Islet precursor cell (in vitro differentiated cells): ENCODE results near the gene EXOSC2.
A peak's percentile ranks its signal among the peaks of the same experiment; 100 is the strongest.

Experiments used
- DNase-seq: peaks from one replicate; pipeline ENCODE4 v3.0.0-alpha.2; 2018

Gene EXOSC2, protein sequence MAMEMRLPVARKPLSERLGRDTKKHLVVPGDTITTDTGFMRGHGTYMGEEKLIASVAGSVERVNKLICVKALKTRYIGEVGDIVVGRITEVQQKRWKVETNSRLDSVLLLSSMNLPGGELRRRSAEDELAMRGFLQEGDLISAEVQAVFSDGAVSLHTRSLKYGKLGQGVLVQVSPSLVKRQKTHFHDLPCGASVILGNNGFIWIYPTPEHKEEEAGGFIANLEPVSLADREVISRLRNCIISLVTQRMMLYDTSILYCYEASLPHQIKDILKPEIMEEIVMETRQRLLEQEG

GRCh38 chr9:130693426-130694191 lies at the start of gene EXOSC2:
Gene EXOSC2 (plus strand): TSS chr9:130693780. CDS start chr9:130693792, 12 bp downstream.
- DNase-seq = peak; percentile 99

- no peak for DNase-seq
Observed at GRCh38 chr9:130651221-130651620, 42.4 kb upstream of the EXOSC2 start.

DNA sequence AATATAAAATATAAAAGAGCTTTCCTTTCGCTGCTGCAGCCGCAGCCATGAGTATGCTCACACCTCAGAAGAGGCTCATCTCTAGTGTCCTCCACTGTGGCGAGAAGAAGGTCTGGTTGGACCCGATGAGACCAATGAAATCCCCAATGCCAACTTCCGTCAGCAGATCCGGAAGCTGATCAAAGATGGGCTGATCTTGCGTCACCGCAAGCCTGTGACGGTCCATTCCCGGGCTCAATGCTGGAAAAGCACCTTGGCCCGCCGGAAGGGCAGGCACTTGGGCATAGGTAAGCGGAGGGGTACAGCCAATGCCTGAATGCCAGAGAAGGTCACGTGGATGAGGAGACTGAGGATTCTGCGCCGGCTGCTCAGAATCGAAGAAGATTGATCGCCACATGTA lies 41.8 kb upstream of the EXOSC2 start:
- no peak for DNase-seq

DNA sequence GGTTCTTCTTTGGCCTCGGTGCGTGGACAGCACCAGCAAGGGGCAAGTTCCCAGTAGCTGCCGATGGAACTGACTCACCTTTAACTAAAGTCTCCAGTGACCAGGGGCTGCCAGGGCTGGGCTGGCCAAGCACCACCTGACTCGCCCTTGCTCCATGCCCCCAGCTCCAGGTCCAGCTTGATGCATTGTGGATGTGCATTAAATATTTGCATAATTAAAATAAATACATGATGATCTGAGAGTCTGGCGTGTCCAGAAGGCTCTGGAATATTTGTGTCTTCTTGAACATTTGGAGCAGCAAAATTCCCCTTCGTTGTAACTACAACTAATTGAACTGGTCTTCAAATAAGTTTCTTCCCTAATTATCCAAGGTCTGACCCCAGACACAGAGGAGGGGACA lies 38.7 kb upstream of the EXOSC2 start:
- DNase-seq = no peak

DNA sequence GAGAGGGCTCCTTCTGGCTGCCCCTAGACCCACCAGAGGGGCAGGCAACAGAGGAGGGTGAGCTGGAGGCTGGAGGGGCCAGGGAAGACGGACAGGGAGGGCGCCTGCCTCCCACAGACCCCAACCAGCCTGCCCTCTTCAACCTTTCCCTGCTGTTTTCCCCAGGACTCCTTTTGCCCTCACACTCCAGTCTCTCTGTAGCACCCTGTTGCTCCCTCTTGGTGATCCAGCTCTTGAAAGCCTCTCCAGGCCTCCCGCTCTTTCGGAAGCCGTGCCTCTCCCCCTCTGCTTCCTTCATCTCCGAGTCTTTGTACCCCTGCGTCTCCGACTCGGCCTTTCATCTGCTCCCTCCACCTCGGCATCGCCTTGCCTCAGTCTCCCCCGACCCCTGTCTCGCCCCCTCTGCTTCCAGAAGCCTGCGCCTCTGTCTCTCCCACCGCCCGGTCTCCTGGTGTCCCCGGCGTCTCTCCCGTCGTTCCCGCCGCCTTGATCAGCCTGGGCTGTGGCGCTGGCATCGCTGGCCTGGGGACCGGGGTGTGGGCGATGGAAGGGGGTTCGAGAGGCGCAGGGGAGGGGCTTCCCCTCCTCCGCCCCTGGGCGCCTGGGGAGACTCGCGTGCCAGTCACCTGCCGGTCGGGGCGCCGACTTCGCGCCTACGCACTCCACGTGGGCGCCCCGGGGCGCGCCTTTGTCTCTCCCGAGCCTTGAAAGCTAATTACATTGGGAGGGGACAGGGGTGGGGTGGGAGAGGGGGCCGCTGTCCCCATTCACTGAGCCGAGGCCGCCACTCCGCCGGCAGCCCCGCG lies 34.5 kb upstream of the EXOSC2 start:
- no peak for DNase-seq

GRCh38 chr9:130659699-130660248 lies 33.8 kb upstream of the EXOSC2 start:
- DNase-seq = no peak

GRCh38 chr9:130660326-130660682 lies 33.3 kb upstream of the EXOSC2 start:
- DNase-seq = no peak

- DNase-seq = no peak
Observed at GRCh38 chr9:130660683-130661450, 32.7 kb upstream of the EXOSC2 start.

DNA sequence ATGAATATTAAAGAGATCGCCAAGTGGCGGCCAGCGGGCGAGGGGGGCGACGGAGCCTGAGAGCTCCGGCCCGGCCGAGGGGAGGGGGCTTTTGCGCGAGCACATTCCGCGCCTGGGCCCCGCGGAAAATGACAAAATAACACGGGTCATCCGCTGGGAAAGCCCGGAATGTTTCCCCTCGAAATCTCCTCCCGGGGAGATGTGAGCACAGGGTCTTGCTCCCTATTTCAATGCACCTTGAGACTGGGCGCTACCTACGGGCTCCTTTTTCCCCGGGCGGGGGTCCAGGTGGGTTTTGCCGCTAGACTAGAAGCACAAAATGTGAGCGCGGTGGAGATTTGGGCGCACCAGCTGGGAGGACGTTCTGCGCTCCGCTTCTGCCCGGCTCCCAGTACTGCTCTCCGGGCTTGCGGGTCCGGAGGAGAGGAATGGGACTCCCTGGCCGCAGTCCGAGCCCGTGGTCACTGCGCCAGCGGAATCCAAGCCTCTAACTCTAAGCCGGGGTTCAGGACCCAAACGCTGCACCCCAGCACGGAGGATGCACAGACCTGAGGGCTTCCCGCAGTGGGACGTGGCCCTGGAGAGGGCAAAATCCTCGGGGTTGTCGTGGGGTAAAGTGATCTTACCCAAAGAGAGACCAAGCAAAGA lies 32.0 kb upstream of the EXOSC2 start:
- DNase-seq = no peak

DNA sequence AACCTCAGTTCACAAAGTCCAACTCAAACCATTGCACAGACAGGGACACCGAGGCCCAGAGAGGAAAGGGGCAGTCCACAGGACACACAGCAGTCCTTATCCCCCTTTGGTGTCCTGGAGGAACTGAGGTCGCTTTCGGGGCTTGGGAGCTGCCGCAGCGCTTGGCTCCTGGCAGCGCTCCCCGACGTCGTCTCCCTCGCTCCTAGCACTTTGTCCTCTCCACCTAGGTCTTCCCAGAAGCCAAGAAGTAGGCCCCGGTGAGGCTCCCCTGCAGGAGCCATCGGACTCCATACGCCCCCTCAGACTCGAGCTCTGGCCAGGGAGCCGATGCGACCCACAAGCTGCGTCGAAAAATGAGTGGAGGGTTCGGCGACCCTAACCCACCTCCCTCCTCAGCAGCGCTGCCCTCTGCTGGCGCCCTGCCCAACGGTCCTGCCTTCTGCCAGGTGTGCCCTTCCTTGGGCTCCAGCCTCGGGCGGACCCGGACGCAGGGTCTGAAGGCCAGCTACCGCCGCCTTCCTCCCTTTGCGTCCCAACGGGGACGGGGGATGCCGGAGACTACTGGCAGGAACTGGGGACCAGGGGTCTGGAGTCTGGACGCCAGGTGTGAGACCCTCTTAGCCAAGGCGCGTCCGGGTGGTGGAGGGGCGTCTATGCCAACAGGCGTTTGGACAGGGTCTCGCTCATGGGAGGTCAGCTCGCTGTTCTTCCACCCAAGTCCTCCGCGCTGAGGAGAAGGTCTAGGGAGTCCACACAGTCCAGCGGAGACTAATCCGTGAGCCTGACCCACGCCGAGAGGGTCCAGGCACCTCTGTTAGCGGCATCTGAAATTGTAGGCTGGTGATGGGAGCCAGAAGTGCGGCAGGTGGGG lies 31.2 kb upstream of the EXOSC2 start:
- no peak for DNase-seq

DNA sequence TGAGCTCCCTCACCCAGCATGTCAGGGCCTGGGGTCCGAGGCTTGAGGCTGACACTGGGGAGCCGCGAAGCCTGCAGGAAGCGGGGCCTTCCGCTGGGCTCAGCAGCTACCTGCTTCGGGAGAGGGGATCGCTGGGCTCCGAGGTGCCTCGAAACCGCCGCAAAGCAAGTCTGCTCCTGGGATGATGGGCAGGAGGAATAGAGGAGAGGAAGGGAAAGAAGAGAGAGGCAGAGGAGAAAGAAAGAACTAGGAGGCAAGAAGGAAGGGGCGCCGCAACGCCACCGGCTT lies 30.7 kb upstream of the EXOSC2 start:
- no peak for DNase-seq

GRCh38 chr9:130663258-130663976 lies 30.2 kb upstream of the EXOSC2 start:
- no peak for DNase-seq

- DNase-seq = no peak
Observed at GRCh38 chr9:130663977-130664250, 29.7 kb upstream of the EXOSC2 start.

DNA sequence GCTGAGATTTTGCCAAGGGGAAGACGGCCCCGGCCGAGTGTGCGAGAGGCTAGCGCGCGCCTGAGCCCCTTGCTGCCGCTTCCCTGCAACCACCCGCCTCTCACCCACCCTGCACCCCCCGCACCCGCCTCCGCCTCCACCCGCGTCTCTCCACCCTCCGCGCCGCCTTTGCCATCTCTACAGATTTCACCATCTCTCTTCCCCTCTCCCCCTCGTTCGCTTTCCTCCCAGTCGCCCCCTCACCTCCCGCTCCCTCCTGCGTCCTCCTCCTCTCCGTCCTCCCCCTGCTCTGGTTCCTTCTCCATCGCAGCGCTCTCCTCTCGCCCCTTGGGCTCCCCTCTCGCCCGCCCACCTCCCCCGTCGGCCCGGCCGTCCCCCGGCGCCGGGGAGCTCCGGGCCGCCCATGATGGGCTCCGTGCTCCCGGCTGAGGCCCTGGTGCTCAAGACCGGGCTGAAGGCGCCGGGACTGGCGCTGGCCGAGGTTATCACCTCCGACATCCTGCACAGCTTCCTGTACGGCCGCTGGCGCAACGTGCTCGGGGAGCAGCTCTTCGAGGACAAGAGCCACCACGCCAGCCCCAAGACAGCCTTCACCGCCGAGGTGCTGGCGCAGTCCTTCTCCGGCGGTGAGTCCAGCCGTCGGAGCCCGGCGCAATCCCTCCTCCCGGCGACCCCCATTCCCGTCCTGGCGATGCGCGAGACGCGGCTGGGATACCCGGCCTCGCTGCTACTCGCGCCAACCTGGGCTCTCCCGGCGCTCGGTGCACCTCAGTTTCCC lies 29.1 kb upstream of the EXOSC2 start, which contains the start of gene PRDM12:
Gene PRDM12 (plus strand): TSS at position 344 of the 778 bp plus-strand sequence. CDS start 60 bp downstream, at position 404.
- no peak for DNase-seq

DNA sequence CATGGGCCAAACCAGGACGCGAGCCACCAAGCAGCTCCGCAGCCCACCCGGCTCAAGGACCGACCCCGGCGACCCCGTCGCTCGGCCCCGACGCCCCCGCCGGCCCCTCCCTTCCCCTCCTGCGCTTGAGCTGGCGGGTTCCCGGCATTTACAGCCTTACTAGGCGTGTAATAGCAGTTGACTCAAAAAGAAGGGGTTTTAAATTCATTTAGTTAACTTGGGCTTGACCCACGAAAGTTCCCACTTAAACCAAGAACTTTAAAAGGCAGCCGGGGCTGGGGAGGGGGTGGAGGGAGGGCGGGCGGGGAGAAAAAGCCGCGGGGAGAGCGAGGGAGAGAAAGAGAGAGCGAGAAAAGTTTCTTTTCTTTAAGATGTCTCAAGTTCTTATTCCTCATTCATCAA lies 28.6 kb upstream of the EXOSC2 start:
- DNase-seq = no peak

DNA sequence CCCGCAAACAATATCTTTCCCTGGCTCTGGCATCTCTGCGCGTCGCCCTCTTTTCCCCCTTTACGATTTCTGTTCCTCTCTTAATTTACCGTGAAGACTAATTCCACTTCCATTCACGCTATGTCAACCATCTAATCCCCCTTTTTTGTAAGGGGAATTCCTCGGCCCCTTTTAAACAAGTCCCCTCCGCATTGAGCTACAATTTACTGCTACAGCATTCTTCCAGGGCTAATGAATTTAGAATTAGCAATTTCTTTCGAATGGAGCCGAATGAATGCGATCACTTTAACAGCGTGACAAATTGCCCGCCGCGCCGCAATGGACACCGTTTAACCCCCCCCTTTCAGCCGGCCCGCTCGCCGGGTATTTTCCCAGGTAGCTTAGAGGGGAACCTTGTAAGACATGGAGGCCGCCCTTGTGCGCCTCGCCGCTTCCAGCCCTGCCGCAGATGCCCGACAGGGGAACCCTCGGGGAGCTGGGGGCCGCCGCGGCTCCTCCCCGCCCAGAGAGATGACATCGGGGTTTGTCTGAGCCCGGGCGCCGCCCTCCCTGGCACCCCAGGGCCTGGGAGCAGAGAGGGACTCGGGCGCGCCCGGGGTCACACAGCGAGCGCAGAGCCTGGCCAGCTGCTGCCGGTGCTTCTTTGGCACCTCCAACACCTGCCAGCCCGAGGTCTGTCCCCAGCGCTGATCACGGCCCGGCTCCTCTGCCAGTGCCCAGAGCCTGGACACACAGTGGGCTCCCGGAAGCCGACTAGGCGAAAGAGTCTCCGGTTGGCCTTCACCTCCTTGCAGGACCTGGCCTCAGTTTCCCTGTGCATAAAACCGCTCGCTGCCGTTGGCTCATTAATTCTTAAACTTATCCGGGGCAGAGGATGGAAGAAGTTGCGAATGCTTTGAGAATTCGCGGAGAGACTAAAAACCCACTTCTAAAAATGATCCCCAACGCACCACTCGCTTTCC lies 27.9 kb upstream of the EXOSC2 start:
- DNase-seq = no peak

GRCh38 chr9:130666393-130667119 lies 27.0 kb upstream of the EXOSC2 start:
- DNase-seq = no peak

DNA sequence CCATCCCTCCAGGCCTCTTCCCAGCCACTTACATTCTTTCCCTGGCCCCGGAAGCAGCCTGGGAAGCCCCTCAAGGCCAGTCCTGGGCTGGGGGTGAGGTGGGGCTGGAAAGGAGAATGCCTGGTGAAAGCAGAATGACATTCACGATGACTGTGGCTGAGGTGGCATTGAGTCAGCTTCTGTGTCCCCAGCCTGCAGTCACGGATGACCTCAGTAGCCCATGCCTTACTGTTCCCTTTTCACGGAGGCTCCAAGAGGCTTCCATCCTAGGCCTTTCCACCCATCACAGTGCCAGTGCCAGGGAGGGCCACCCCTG lies 26.5 kb upstream of the EXOSC2 start:
- no peak for DNase-seq
